ENCODE data around the gene PPIP5K2. TPM values are rescaled to one million over a fixed set of nuclear protein-coding genes. Genes with fewer than 3 reads are reported as not detected.

The PPIP5K2 gene
- total RNA-seq, 1 donor from 2014 or later: 76.1 TPM

DNA sequence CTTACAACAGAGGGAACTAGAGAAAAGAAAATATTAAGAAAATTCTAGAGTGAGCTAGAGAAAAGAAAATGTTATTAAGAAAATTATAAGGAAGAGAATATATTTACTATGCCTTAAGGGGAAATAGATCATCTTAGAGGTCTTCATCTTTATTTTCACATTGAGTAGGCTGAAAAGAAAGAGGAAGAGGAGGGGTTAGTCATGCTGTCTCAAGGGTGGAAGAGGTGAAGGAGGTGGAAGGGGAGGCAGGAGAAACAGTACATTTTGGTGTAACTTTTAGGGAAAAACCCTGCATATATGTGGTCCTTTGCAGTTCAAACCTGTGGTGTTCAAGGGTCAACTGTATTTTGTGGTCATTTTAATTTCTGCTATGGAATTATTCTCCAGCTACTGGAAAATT lies 46.6 kb downstream of the PPIP5K2 start:
- Mint-ChIP-seq H3K27ac (no peak overlapping the region), H3K27me3 (no peaks in the 10 kb centered on the region), H3K9me3 (no peaks in the 10 kb centered on the region), H3K36me3 (ENCODE audit: low read depth) (peaks cover 44% of the 10 kb centered on the region), H3K4me3 (no peak overlapping the region), H3K4me1 (peaks cover 3% of the 10 kb centered on the region)
- ChIA-PET CTCF (no interaction called here), POLR2A (no interaction called here)
- DNase-seq (no peak), ATAC-seq (ENCODE audit: low read depth) (no peak)
- intact Hi-C loops (cut with micrococcal nuclease): no loop called here
- TF ChIP-seq, protein P1, sequence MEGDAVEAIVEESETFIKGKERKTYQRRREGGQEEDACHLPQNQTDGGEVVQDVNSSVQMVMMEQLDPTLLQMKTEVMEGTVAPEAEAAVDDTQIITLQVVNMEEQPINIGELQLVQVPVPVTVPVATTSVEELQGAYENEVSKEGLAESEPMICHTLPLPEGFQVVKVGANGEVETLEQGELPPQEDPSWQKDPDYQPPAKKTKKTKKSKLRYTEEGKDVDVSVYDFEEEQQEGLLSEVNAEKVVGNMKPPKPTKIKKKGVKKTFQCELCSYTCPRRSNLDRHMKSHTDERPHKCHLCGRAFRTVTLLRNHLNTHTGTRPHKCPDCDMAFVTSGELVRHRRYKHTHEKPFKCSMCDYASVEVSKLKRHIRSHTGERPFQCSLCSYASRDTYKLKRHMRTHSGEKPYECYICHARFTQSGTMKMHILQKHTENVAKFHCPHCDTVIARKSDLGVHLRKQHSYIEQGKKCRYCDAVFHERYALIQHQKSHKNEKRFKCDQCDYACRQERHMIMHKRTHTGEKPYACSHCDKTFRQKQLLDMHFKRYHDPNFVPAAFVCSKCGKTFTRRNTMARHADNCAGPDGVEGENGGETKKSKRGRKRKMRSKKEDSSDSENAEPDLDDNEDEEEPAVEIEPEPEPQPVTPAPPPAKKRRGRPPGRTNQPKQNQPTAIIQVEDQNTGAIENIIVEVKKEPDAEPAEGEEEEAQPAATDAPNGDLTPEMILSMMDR (IDR thresholded peaks at IDR 0.05): no peak

DNA sequence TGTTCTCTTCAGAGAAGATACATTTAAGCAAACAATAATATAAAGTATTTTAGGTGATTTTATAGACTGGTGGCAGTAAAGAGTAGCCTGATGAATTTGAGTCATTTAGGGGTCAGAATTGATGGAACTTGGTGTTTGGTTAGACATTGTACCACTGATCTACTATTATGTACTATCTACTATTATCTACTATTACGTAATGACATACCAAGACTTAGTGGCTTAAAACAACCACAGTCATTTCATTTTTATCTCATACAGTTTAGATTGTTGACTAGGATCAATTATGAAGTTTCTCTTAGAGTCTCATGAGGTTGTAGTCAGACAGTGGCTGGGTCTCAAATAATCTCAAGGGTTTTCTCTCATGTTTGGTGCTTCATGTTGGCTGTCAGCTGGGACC lies 54.0 kb downstream of the PPIP5K2 start:
- intact Hi-C loops (cut with micrococcal nuclease): no loop called here
- Mint-ChIP-seq H3K27me3 (no peaks in the 10 kb centered on the region), H3K27ac (no peak overlapping the region), H3K9me3 (no peaks in the 10 kb centered on the region), H3K36me3 (ENCODE audit: low read depth) (peaks cover 40% of the 10 kb centered on the region), H3K4me1 (no peaks in the 10 kb centered on the region), H3K4me3 (no peak overlapping the region)
- ChIA-PET CTCF (no interaction called here), POLR2A (no interaction called here)
- ATAC-seq (ENCODE audit: low read depth) (no peak), DNase-seq (no peak)
- TF ChIP-seq, protein P1 (IDR thresholded peaks at IDR 0.05): no peak

DNA sequence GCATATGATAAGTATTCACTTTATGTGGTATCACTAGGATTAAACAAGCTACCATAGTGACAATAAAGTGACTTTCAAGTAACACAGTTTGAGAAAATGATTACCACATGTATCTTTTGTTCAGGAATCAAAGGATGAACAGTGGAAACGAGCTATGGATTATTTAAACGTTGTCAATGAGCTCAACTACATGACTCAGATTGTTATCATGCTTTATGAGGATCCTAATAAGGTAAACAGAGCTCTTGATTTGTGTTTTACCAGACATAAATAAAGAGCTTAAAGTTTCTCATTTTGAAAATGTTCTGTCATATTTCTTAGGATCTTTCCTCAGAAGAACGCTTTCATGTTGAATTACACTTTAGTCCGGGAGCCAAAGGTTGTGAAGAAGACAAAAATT lies 57.4 kb downstream of the PPIP5K2 start:
- CTCF ChIA-PET: interaction anchor here (0.7 kb wide), 1 partner anchor 14 kb away, joined by 3 read pairs; no protein-coding TSS in a partner anchor
- Mint-ChIP-seq H3K36me3 (ENCODE audit: low read depth) (peaks cover 54% of the 10 kb centered on the region), H3K4me1 (no peaks in the 10 kb centered on the region), H3K9me3 (no peaks in the 10 kb centered on the region), H3K27ac (no peak overlapping the region), H3K4me3 (no peak overlapping the region), H3K27me3 (no peaks in the 10 kb centered on the region)
- intact Hi-C loops (cut with micrococcal nuclease): no loop called here
- DNase-seq (no peak), ATAC-seq (ENCODE audit: low read depth) (no peak)
- TF ChIP-seq, protein P1 (IDR thresholded peaks at IDR 0.05): no peak
- POLR2A ChIA-PET: no interaction called here

DNA sequence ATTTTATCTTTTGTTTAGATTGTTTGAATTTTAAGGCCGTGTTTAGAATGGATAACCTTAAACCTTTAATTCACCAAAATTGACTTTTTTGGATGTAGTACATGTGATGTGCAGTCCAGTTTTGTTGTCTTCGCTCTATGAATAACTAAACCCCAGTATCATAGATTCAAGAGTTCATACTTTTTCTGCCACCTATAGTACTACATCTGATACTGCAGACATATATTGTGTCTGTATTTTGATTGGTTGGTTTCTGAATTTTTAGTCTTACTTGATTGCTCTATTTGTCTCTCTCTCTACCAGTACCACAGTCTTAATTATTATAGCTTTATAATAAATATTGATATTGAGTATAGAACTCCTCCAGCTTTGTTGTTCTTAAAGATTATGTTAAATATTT lies 58.1 kb downstream of the PPIP5K2 start:
- Mint-ChIP-seq H3K4me1 (no peaks in the 10 kb centered on the region), H3K9me3 (no peaks in the 10 kb centered on the region), H3K27ac (no peak overlapping the region), H3K4me3 (no peak overlapping the region), H3K36me3 (ENCODE audit: low read depth) (peaks cover 54% of the 10 kb centered on the region), H3K27me3 (no peaks in the 10 kb centered on the region)
- intact Hi-C loops (cut with micrococcal nuclease): no loop called here
- ATAC-seq (ENCODE audit: low read depth) (no peak), DNase-seq (no peak)
- TF ChIP-seq, protein P1 (IDR thresholded peaks at IDR 0.05): no peak
- CTCF ChIA-PET: no interaction called here
- POLR2A ChIA-PET: no interaction called here

DNA sequence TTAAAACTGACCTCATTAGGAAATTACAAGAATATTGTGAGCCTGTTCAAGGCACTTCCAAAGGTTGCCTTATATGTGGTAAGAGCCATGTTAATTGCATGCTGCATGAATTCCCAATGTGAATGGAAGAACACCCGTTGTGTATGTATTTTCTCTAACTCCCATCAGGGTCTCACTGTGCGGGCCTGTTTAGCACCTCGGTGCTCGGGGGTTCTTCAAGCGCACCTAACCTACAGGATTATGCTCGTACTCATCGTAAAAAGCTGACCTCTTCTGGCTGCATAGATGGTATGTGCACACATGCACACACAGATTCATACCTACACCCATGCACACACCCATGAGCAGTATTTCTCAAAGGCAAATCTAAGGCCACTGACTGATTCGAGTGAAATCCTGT lies 66.1 kb downstream of the PPIP5K2 start:
- DNase-seq (no peak), ATAC-seq (ENCODE audit: low read depth) (no peak)
- TF ChIP-seq, protein P1 (IDR thresholded peaks at IDR 0.05): no peak
- H3K27ac Mint-ChIP-seq: no peak overlapping the region
- ChIA-PET CTCF (no interaction called here), POLR2A (no interaction called here)
- peaks cover 62% of the 10 kb centered on the region for H3K36me3 Mint-ChIP-seq (ENCODE audit: low read depth)
- H3K4me1 Mint-ChIP-seq: no peaks in the 10 kb centered on the region
- H3K4me3 Mint-ChIP-seq: no peak overlapping the region
- no peaks in the 10 kb centered on the region for H3K9me3 Mint-ChIP-seq
- no peaks in the 10 kb centered on the region for H3K27me3 Mint-ChIP-seq
- intact Hi-C loops (cut with micrococcal nuclease): no loop called here
